Ectodermal cell (in vitro differentiated cells): ENCODE data around the gene TEX35. TPM values are rescaled to one million over a fixed set of nuclear protein-coding genes. Genes with fewer than 3 reads are reported as not detected.

Experiments
- H3K27ac ChIP-seq: 2 replicates; pipeline ENCODE4 v1.7.0; 2013; ENCODE audit warnings: mild to moderate bottlenecking, low read depth, low read length; ENCODE audit not compliant: insufficient read depth, poor library complexity, severe bottlenecking
- H3K27me3 ChIP-seq: 2 replicates; pipeline ENCODE4 v1.7.0; 2013; ENCODE audit warnings: mild to moderate bottlenecking, low read length; ENCODE audit not compliant: insufficient read depth, control insufficient read depth, poor library complexity, severe bottlenecking
- H3K36me3 ChIP-seq: one replicate; pipeline ENCODE4 v1.7.0; 2013; ENCODE audit warnings: low read length; ENCODE audit not compliant: control insufficient read depth, insufficient read depth
- H3K4me1 ChIP-seq: one replicate; pipeline ENCODE4 v1.7.0; 2013; ENCODE audit warnings: low read length; ENCODE audit not compliant: control insufficient read depth, insufficient read depth
- H3K4me3 ChIP-seq: 2 replicates; pipeline ENCODE4 v1.7.0; 2013; ENCODE audit warnings: low read depth, low read length, control low read depth; ENCODE audit not compliant: insufficient read depth
- H3K9me3 ChIP-seq: 2 replicates; pipeline ENCODE4 v1.7.0; 2013; ENCODE audit warnings: mild to moderate bottlenecking, low read length, moderate library complexity; ENCODE audit not compliant: control insufficient read depth
- WGBS, 2 experiments: methylation state at CpG; one replicate each; pipeline ENCODE4 v1.1.7; 2013; ENCODE audit warnings: missing lambda C conversion rate in 2 of 2; 5-methylcytosine and 5-hydroxymethylcytosine counted together
- polyA plus RNA-seq, 4 experiments: library from polyadenylated mRNA; stranded (reverse); fragments of 50-300 nt; gene quantifications; one replicate each; pipeline ENCODE4 v1.2.3, GENCODE V29; 2013

The TEX35 gene
- not detected for polyA plus RNA-seq (2013, experiment 1 of 4)
- polyA plus RNA-seq (2013, experiment 2 of 4) = not detected
- polyA plus RNA-seq (2013, experiment 3 of 4) = not detected
- polyA plus RNA-seq (2013, experiment 4 of 4) = not detected

GRCh38 chr1:178512566-178513277, at the start of gene TEX35:
TEX35 (plus strand) TSS chr1:178513109; CDS start chr1:178513189, 80 bp downstream.
- Histone ChIP-seq H3K27ac (no peak within 1 kb of the TSS), H3K27me3 (no peaks in the 10 kb centered on the region), H3K4me3 (no peak within 1 kb of the TSS), H3K36me3 (no peaks in the 10 kb centered on the region), H3K4me1 (no peaks in the 10 kb centered on the region), H3K9me3 (no peaks in the 10 kb centered on the region)
- 95% methylated on average over 19 of the region's 19 CpGs for WGBS, 2 experiments

- H3K27ac ChIP-seq = no peak overlapping the region
- WGBS, 2 experiments = 44 to 54% methylated on average over 1 of the region's 1 CpG
- H3K4me3 ChIP-seq = no peak overlapping the region
- peaks cover 4% of the 10 kb centered on the region for H3K36me3 ChIP-seq
- no peaks in the 10 kb centered on the region for H3K9me3 ChIP-seq
- no peaks in the 10 kb centered on the region for H3K27me3 ChIP-seq
- H3K4me1 ChIP-seq = no peaks in the 10 kb centered on the region
Measured at GRCh38 chr1:178464141-178464540, 48.8 kb upstream of the TEX35 start.

- H3K36me3 ChIP-seq = peaks cover 4% of the 10 kb centered on the region
- no peaks in the 10 kb centered on the region for H3K9me3 ChIP-seq
- H3K27ac ChIP-seq = no peak overlapping the region
- no peaks in the 10 kb centered on the region for H3K27me3 ChIP-seq
- no peaks in the 10 kb centered on the region for H3K4me1 ChIP-seq
- no peak overlapping the region for H3K4me3 ChIP-seq
Measured at GRCh38 chr1:178464566-178464965, 48.3 kb upstream of the TEX35 start.

DNA sequence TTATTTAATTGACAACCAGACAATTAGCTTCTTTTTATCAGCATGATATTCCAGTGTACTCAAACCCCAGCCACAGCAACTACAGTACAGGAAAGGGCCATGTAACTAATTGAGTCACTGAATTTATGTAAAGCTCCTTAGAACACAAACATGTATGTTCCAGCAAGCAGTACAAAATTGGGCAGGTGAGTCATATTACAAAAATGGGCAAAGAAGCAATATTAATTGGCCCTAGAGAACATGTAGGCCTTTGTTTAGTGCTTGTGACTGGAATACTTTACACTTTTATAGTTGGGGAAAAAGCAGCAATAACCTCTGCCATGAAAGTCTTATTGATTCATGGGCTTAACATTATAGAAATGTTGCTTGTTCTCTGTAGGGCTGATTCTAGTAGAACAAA, 47.9 kb upstream of the TEX35 start:
- H3K4me3 ChIP-seq = no peak overlapping the region
- H3K27ac ChIP-seq = no peak overlapping the region
- H3K36me3 ChIP-seq = peaks cover 4% of the 10 kb centered on the region
- no peaks in the 10 kb centered on the region for H3K9me3 ChIP-seq
- H3K4me1 ChIP-seq = no peaks in the 10 kb centered on the region
- no peaks in the 10 kb centered on the region for H3K27me3 ChIP-seq

DNA sequence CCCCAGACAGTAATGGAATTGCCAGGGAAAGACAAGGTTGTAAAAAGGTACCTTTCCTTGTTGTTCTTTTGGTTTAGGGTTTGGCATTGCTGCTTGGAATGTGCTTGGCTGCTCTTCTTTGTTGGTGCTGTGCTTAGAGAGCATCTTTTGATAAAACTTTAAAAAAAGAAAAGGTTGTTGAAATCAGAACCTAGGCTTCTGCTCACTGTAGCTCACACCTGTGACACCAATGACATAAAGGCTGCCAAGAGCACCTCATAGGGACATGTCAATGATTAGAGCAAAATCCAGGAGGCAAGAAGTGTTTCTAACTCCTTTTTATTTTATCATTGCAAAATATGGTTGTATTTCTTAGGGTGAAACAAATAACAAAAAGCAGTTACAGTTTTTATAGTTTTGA, 45.1 kb upstream of the TEX35 start:
- H3K27ac ChIP-seq = no peak overlapping the region
- H3K4me3 ChIP-seq = no peak overlapping the region
- H3K36me3 ChIP-seq = peaks cover 4% of the 10 kb centered on the region
- H3K9me3 ChIP-seq = no peaks in the 10 kb centered on the region
- H3K27me3 ChIP-seq = no peaks in the 10 kb centered on the region
- H3K4me1 ChIP-seq = no peaks in the 10 kb centered on the region

GRCh38 chr1:178470411-178470960, 42.4 kb upstream of the TEX35 start:
- H3K4me3 ChIP-seq = no peak overlapping the region
- no peaks in the 10 kb centered on the region for H3K27me3 ChIP-seq
- H3K9me3 ChIP-seq = no peaks in the 10 kb centered on the region
- H3K36me3 ChIP-seq = peaks cover 4% of the 10 kb centered on the region
- 95 to 96% methylated on average over 5 of the region's 5 CpGs for WGBS, 2 experiments
- H3K27ac ChIP-seq = no peak overlapping the region
- H3K4me1 ChIP-seq = no peaks in the 10 kb centered on the region

- no peaks in the 10 kb centered on the region for H3K9me3 ChIP-seq
- H3K27ac ChIP-seq = no peak overlapping the region
Measured at GRCh38 chr1:178472531-178472930, 40.4 kb upstream of the TEX35 start.

DNA sequence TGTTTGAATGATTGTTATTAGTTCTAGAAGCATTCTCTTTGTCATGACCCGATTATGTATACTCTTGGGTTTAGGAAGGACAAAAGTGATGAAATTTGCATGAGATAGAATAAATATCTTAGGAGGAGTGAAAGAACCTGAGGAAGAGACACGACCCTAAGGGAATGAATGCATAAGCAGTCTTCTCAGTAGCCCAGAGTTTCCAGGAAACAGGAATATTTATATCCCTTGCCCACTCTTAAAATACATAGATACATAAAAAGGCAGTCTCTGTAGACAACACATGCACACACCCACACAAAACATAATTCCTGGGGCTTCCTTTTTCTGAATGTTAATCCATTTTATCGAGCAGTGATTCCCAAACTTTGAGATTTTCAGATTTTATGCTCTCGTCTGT, 35.5 kb upstream of the TEX35 start:
- H3K27ac ChIP-seq = no peak overlapping the region
- no peak overlapping the region for H3K4me3 ChIP-seq
- no peaks in the 10 kb centered on the region for H3K36me3 ChIP-seq
- H3K4me1 ChIP-seq = no peaks in the 10 kb centered on the region
- 74 to 79% methylated on average over 3 of the region's 4 CpGs for WGBS, 2 experiments
- no peaks in the 10 kb centered on the region for H3K27me3 ChIP-seq
- no peaks in the 10 kb centered on the region for H3K9me3 ChIP-seq

More at GRCh38 chr1:178472531-178472930, 40.4 kb upstream of the TEX35 start:
- H3K36me3 ChIP-seq = peaks cover 4% of the 10 kb centered on the region
- H3K27me3 ChIP-seq = no peaks in the 10 kb centered on the region
- no peak overlapping the region for H3K4me3 ChIP-seq
- H3K4me1 ChIP-seq = no peaks in the 10 kb centered on the region

DNA sequence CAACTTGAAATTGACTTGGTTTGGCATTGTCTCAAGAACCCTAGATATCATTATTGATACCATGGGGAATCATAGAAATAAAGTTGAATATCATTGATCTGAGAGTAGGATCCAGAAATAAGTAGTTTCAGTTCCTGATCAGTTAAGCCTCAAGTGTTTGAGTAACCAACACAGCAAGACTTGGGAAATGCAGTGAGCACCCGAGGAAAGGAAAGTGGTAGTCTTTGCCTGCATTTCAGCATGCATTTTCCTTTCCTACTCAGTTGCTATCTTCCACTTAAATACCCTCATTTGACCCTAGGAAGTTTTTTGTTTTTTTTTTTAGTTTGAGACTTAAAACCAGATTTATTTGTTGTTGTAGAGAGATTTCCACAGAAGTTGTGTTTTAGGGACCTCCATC, 35.1 kb upstream of the TEX35 start:
- H3K36me3 ChIP-seq = no peaks in the 10 kb centered on the region
- H3K27me3 ChIP-seq = no peaks in the 10 kb centered on the region
- H3K4me1 ChIP-seq = no peaks in the 10 kb centered on the region
- H3K27ac ChIP-seq = no peak overlapping the region
- no peak overlapping the region for H3K4me3 ChIP-seq
- 80 to 81% methylated on average over 1 of the region's 1 CpG for WGBS, 2 experiments
- no peaks in the 10 kb centered on the region for H3K9me3 ChIP-seq

DNA sequence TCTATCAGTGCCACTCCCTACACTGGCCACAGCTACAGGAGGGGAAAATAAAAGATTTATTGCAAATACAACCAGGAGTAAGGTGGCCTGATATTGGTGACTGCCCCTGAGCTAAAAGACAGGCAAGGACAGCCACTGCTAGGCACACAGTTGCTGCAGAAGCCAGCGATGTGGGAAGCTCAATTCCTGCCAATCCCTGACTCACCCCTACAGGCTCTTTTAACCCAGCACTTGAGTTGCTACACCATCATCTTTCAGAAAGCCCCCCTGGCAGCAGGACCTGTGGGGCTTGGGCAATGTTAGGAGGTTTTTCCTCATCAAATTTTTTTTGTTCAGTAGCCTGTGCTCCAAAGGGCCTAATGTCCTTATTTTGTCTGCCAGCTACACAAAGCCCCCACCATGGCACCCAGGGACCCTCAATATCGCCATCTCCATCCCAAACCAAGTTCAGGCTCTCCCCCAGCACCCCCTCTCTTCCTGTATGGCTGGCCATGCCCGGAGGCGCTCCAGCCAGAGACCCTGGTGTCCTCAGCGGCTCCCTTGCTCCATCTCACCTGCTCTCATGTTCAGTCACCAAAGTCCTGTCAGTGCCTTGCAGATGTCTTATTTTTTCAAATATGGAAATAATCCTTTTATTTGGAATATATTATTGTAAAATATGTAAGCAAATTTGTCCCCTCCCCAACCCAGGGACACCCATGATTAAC, 29.5 kb upstream of the TEX35 start:
- Histone ChIP-seq H3K27ac (no peak overlapping the region), H3K4me1 (no peaks in the 10 kb centered on the region), H3K4me3 (no peak overlapping the region), H3K9me3 (no peaks in the 10 kb centered on the region), H3K36me3 (no peaks in the 10 kb centered on the region), H3K27me3 (no peaks in the 10 kb centered on the region)
- WGBS, 2 experiments = 94% methylated on average over 5 of the region's 5 CpGs
